ENCODE results near the gene CADM4. TPM values are rescaled to one million over a fixed set of nuclear protein-coding genes. Genes with fewer than 3 reads are reported as not detected.

The CADM4 gene
- total and polyA plus RNA-seq, 9 of the 15 experiments (the other 6 are each of a cell fraction or from before 2014, with no cell fraction given): 0.03 to 4.6 (median 1.3) TPM

DNA sequence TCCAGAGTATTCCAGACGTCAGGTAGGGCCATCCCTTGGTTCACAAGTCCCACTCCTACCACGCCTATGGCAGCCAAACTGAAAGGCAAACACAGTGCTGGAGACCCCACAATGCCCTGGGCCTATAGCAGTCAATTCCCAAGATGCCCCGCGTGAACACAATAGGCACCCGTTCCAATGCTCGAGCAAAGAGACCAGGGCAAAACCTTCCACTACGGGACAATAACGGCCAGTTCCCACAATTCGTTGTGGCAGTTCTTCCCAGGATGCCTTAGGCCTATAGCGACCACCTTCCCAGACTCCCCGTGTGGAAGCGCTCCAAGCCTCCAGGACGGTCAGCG, 20.8 kb downstream of the CADM4 start (continued):
- TF ChIP-seq, protein P1, sequence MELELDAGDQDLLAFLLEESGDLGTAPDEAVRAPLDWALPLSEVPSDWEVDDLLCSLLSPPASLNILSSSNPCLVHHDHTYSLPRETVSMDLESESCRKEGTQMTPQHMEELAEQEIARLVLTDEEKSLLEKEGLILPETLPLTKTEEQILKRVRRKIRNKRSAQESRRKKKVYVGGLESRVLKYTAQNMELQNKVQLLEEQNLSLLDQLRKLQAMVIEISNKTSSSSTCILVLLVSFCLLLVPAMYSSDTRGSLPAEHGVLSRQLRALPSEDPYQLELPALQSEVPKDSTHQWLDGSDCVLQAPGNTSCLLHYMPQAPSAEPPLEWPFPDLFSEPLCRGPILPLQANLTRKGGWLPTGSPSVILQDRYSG (tag; conservative IDR thresholded peaks at IDR 0.05; ENCODE audit: low read depth): peak; percentile 69; the same call in 1 of the 2 replicates
- TF ChIP-seq, protein P2, sequence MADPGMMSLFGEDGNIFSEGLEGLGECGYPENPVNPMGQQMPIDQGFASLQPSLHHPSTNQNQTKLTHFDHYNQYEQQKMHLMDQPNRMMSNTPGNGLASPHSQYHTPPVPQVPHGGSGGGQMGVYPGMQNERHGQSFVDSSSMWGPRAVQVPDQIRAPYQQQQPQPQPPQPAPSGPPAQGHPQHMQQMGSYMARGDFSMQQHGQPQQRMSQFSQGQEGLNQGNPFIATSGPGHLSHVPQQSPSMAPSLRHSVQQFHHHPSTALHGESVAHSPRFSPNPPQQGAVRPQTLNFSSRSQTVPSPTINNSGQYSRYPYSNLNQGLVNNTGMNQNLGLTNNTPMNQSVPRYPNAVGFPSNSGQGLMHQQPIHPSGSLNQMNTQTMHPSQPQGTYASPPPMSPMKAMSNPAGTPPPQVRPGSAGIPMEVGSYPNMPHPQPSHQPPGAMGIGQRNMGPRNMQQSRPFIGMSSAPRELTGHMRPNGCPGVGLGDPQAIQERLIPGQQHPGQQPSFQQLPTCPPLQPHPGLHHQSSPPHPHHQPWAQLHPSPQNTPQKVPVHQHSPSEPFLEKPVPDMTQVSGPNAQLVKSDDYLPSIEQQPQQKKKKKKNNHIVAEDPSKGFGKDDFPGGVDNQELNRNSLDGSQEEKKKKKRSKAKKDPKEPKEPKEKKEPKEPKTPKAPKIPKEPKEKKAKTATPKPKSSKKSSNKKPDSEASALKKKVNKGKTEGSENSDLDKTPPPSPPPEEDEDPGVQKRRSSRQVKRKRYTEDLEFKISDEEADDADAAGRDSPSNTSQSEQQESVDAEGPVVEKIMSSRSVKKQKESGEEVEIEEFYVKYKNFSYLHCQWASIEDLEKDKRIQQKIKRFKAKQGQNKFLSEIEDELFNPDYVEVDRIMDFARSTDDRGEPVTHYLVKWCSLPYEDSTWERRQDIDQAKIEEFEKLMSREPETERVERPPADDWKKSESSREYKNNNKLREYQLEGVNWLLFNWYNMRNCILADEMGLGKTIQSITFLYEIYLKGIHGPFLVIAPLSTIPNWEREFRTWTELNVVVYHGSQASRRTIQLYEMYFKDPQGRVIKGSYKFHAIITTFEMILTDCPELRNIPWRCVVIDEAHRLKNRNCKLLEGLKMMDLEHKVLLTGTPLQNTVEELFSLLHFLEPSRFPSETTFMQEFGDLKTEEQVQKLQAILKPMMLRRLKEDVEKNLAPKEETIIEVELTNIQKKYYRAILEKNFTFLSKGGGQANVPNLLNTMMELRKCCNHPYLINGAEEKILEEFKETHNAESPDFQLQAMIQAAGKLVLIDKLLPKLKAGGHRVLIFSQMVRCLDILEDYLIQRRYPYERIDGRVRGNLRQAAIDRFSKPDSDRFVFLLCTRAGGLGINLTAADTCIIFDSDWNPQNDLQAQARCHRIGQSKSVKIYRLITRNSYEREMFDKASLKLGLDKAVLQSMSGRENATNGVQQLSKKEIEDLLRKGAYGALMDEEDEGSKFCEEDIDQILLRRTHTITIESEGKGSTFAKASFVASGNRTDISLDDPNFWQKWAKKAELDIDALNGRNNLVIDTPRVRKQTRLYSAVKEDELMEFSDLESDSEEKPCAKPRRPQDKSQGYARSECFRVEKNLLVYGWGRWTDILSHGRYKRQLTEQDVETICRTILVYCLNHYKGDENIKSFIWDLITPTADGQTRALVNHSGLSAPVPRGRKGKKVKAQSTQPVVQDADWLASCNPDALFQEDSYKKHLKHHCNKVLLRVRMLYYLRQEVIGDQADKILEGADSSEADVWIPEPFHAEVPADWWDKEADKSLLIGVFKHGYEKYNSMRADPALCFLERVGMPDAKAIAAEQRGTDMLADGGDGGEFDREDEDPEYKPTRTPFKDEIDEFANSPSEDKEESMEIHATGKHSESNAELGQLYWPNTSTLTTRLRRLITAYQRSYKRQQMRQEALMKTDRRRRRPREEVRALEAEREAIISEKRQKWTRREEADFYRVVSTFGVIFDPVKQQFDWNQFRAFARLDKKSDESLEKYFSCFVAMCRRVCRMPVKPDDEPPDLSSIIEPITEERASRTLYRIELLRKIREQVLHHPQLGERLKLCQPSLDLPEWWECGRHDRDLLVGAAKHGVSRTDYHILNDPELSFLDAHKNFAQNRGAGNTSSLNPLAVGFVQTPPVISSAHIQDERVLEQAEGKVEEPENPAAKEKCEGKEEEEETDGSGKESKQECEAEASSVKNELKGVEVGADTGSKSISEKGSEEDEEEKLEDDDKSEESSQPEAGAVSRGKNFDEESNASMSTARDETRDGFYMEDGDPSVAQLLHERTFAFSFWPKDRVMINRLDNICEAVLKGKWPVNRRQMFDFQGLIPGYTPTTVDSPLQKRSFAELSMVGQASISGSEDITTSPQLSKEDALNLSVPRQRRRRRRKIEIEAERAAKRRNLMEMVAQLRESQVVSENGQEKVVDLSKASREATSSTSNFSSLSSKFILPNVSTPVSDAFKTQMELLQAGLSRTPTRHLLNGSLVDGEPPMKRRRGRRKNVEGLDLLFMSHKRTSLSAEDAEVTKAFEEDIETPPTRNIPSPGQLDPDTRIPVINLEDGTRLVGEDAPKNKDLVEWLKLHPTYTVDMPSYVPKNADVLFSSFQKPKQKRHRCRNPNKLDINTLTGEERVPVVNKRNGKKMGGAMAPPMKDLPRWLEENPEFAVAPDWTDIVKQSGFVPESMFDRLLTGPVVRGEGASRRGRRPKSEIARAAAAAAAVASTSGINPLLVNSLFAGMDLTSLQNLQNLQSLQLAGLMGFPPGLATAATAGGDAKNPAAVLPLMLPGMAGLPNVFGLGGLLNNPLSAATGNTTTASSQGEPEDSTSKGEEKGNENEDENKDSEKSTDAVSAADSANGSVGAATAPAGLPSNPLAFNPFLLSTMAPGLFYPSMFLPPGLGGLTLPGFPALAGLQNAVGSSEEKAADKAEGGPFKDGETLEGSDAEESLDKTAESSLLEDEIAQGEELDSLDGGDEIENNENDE (IDR thresholded peaks at IDR 0.05; ENCODE audit: low read depth, low read length): no peak
- TF ChIP-seq ZNF444 (CRISPR knock-in tag; IDR thresholded peaks at IDR 0.05) (no peak), DMBX1 (CRISPR knock-in tag; IDR thresholded peaks at IDR 0.05; ENCODE audit: borderline replicate concordance) (peak; percentile 42), ZNF134 (CRISPR knock-in tag; conservative IDR thresholded peaks at IDR 0.05) (no peak), ZNF143 (CRISPR knock-in tag; IDR thresholded peaks at IDR 0.05) (no peak), MED1 (CRISPR knock-in tag; IDR thresholded peaks at IDR 0.05; ENCODE audit: borderline replicate concordance) (no peak)
- TF ChIP-seq, protein P3, sequence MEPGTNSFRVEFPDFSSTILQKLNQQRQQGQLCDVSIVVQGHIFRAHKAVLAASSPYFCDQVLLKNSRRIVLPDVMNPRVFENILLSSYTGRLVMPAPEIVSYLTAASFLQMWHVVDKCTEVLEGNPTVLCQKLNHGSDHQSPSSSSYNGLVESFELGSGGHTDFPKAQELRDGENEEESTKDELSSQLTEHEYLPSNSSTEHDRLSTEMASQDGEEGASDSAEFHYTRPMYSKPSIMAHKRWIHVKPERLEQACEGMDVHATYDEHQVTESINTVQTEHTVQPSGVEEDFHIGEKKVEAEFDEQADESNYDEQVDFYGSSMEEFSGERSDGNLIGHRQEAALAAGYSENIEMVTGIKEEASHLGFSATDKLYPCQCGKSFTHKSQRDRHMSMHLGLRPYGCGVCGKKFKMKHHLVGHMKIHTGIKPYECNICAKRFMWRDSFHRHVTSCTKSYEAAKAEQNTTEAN (CRISPR knock-in tag; IDR thresholded peaks at IDR 0.05): no peak
- TF ChIP-seq, protein P4, sequence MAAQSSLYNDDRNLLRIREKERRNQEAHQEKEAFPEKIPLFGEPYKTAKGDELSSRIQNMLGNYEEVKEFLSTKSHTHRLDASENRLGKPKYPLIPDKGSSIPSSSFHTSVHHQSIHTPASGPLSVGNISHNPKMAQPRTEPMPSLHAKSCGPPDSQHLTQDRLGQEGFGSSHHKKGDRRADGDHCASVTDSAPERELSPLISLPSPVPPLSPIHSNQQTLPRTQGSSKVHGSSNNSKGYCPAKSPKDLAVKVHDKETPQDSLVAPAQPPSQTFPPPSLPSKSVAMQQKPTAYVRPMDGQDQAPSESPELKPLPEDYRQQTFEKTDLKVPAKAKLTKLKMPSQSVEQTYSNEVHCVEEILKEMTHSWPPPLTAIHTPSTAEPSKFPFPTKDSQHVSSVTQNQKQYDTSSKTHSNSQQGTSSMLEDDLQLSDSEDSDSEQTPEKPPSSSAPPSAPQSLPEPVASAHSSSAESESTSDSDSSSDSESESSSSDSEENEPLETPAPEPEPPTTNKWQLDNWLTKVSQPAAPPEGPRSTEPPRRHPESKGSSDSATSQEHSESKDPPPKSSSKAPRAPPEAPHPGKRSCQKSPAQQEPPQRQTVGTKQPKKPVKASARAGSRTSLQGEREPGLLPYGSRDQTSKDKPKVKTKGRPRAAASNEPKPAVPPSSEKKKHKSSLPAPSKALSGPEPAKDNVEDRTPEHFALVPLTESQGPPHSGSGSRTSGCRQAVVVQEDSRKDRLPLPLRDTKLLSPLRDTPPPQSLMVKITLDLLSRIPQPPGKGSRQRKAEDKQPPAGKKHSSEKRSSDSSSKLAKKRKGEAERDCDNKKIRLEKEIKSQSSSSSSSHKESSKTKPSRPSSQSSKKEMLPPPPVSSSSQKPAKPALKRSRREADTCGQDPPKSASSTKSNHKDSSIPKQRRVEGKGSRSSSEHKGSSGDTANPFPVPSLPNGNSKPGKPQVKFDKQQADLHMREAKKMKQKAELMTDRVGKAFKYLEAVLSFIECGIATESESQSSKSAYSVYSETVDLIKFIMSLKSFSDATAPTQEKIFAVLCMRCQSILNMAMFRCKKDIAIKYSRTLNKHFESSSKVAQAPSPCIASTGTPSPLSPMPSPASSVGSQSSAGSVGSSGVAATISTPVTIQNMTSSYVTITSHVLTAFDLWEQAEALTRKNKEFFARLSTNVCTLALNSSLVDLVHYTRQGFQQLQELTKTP (IDR thresholded peaks at IDR 0.05; ENCODE audit: low read depth in 1 of 2, partially characterized antibody in 2 of 2): peak in 1 of 2 experiments; percentile 53
